ENCODE results near the gene KIFC1. TPM values are rescaled to one million over a fixed set of nuclear protein-coding genes. Genes with fewer than 3 reads are reported as not detected.

The KIFC1 gene
- total and polyA plus RNA-seq, 2 of the 4 experiments (the other 2 are of a cell fraction): 33.9 to 40.6 TPM

- BruUV-seq (replicated peaks): no TSS peak
- peak within 1 kb of the TSS; percentile 90 for H3K4me2 ChIP-seq (ENCODE audit: low read depth, low read length)
- peaks cover 5% of the 10 kb centered on the region for H3K9me1 ChIP-seq (ENCODE audit: insufficient read depth, low read length)
- H3K36me3 ChIP-seq (ENCODE audit: control insufficient read depth, insufficient read depth, low read length): peaks cover 39% of the 10 kb centered on the region
- intact Hi-C loops (cut with micrococcal nuclease): loop anchor here (1.0 to 2.0 kb wide), 2 partner anchors 20 to 202 kb away; partner anchors contain the start of genes KIFC1 and RING1
- in situ Hi-C loops (cut with MboI; ENCODE audit: low sequenced_read_pairs): no loop called here
- H3K23ac ChIP-seq (ENCODE audit: low read depth, low read length): peak within 1 kb of the TSS; percentile 97
- H3K9me3 ChIP-seq (ENCODE audit: control insufficient read depth, insufficient read depth, low read length): no peaks in the 10 kb centered on the region
- ATAC-seq (ENCODE audit: low read depth) (peak; percentile 70), DNase-seq (peak; percentile 80)
- H3K27me3 ChIP-seq (ENCODE audit: control insufficient read depth, insufficient read depth, low read length): no peaks in the 10 kb centered on the region
- peak within 1 kb of the TSS; percentile 97 for H3K9ac ChIP-seq (ENCODE audit: low read depth, low read length)
- peak within 1 kb of the TSS; percentile 95 for H3K18ac ChIP-seq (ENCODE audit: low read depth, low read length)
- H2BK15ac ChIP-seq (ENCODE audit: low read depth, low read length): peak within 1 kb of the TSS; percentile 100; the same call in 2 of the 3 replicates
- ChIA-PET CTCF (no interaction called here), POLR2A (ENCODE audit: unreplicated experiment) (interaction anchor here (0.6 kb wide), 1 partner anchor 15 kb away, joined by 9 read pairs; no protein-coding TSS in a partner anchor)
- H4K91ac ChIP-seq (ENCODE audit: insufficient read depth, low read depth, low read length): peak within 1 kb of the TSS; percentile 97
- peaks cover 8% of the 10 kb centered on the region; the same call in 1 of the 2 replicates for H4K20me1 ChIP-seq (ENCODE audit: insufficient read depth, low read length)
- H2BK5ac ChIP-seq (ENCODE audit: low read depth, low read length, poor library complexity, severe bottlenecking): peak within 1 kb of the TSS; percentile 100
- peak within 1 kb of the TSS; percentile 83 to 96 for H4K8ac ChIP-seq (ENCODE audit: low read depth in 2 of 2, low read length in 2 of 2)
- H3K4ac ChIP-seq (ENCODE audit: low read depth, low read length): peak within 1 kb of the TSS; percentile 99
- H4K5ac ChIP-seq (ENCODE audit: low read depth, low read length): peak within 1 kb of the TSS; percentile 95
- H2AK9ac ChIP-seq (replicated peaks; ENCODE audit: low read depth, low read length, poor library complexity): peak within 1 kb of the TSS; percentile 99
- H3K4me3 ChIP-seq (ENCODE audit: insufficient read depth, low read depth, low read length): peak within 1 kb of the TSS; percentile 92
- dilution Hi-C loops (cut with HindIII; ENCODE audit: low sequenced_read_pairs, unreplicated experiment): no loop called here
- peaks cover 11 to 53% of the 10 kb centered on the region in 2 experiments for H3K79me1 ChIP-seq (ENCODE audit: low read depth in 1 of 2, low read length in 2 of 2)
- H3K56ac ChIP-seq (ENCODE audit: extremely low read depth, insufficient read depth, low read length): peak within 1 kb of the TSS; percentile 96
- H2BK120ac ChIP-seq (ENCODE audit: low read depth, low read length): peak within 1 kb of the TSS; percentile 96; the same call in 1 of the 2 replicates
- peak within 1 kb of the TSS; percentile 90 for H2AK5ac ChIP-seq (ENCODE audit: low read depth, low read length)
- peak within 1 kb of the TSS; percentile 84 for H2BK20ac ChIP-seq (ENCODE audit: low read depth, low read length)
- peak within 1 kb of the TSS; percentile 100 for H3K27ac ChIP-seq (ENCODE audit: insufficient read depth, low read length)
- 0 out of 2 replicates have a peak, but pooled peaks have one; percentile 53 for TF ChIP-seq MXI1 (IDR thresholded peaks at IDR 0.05; ENCODE audit: borderline replicate concordance, low read depth, low read length)
- TF ChIP-seq POLR2A (IDR thresholded peaks at IDR 0.05; ENCODE audit: low read depth, low read length): peak; percentile 65
- TF ChIP-seq NFE2L2 (IDR thresholded peaks at IDR 0.05; ENCODE audit: low read depth, low read length): no peak
- peak within 1 kb of the TSS; percentile 98 for H2AFZ ChIP-seq (replicated peaks; ENCODE audit: low read length, poor library complexity)
- WGBS, 2 experiments (ENCODE audit: extremely low coverage in 2 of 2, insufficient read length in 1 of 2): 0% methylated on average over 3 of the region's 67 CpGs; no CpG with 5 or more reads in 1 of the 2 experiments
- H3K14ac ChIP-seq (replicated peaks; ENCODE audit: low read depth, low read length): peak within 1 kb of the TSS; percentile 100
- peaks cover 4% of the 10 kb centered on the region for H3K4me1 ChIP-seq (ENCODE audit: control insufficient read depth, insufficient read depth, low read length)
These were observed 19.3 kb downstream of the KIFC1 start, which contains the start of gene PHF1 for GRCh38 chr6:33410711-33411631. Gene PHF1, plus strand, starts transcription at chr6:33411014. Its CDS starts 1,250 bp downstream, at chr6:33412264.
